Stimulated activated CD4-positive, alpha-beta T cell treated with anti-CD3 and anti-CD28 coated beads, Interleukin-2, amount 100 ng/mL, for 24 hours (primary cell): ENCODE data around the gene TRMT1L.

ENCODE experiments used
- DNase-seq, 2 donors: peaks; one replicate each; pipeline ENCODE4 v3.0.0-alpha.2; 2020

The TRMT1L gene

DNA sequence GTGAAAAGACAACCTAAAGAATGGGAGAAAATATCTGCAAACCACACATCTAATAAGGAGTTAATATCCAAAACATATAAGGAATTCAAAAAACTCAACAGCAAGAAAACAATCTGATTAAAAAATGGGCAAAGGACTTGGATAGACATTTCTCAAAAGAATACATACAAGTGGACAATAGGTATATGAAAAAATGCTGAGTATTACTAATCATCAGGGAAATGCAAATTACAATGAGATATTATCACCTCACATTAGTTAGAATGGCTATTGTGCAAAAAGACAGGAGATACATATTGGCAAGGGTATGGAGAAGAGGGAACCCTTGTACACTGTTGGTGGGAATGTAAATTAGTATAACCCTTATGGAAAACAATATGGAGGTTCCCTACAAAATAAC is 44.9 kb downstream of the TRMT1L start:
- DNase-seq = no peak

GRCh38 chr1:185110145-185110544 is 46.6 kb downstream of the TRMT1L start:
- no peak for DNase-seq

DNA sequence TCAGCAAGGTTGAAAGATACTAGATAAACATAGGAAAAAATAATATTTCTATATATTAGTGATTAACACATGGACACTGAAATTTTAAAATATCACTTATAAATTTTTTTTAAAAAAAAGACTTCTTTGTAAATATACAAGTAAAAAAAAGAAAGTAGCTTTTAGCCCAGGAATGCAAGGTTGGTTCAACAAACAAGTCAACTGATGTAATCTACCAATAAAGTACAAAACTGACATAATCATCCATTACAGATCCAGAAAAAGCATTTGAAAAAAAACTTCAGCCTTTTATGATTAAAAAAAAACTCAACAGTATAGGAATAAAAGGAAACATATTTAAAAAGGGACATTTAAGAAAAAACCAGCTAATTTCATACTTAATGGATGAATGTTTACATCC is 48.4 kb downstream of the TRMT1L start:
- no peak for DNase-seq

DNA sequence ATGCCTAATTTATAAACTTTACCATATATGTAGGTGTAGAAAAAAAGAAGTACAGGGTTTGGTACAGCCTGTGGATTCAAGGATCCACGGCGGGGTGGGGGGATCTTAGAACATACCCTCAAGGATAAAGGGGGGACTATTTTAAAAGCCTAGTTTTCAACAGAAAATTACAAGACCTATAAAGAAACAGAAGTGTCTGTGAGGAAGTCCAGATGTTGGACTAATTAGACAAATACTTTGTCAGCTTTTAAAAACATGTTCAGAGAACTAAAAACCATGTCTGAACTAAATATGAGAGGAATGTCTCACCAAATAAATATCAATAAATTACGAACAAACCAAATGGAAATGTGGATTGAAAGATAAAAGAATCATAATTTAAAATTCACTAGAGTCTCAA is 51.6 kb downstream of the TRMT1L start:
- no peak for DNase-seq

- DNase-seq = no peak
These were observed 52.7 kb downstream of the TRMT1L start for GRCh38 chr1:185104083-185104482.

DNA sequence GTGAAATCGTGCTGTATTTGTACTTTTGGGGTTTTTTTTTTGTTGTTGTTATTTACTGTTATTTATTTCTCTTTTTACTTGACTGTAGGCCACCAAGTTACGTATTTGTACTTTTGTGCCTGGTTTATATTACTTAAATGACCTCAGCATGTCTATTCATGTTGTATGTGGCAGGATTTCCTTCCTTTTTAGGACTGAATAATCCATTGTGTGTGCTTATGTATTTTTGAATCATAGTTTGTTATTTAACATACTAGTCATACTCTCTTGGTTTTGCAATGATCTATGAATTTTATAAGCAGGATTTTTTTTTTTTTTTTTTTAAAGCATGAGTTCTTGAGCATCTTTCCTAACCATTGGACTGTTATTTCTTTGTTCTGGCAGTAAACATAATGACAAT is 60.2 kb downstream of the TRMT1L start:
- no peak for DNase-seq

- no peak for DNase-seq
These were observed 62.0 kb downstream of the TRMT1L start for GRCh38 chr1:185094761-185095160.

- DNase-seq = no peak
These were observed 65.3 kb downstream of the TRMT1L start for GRCh38 chr1:185091480-185091879.

GRCh38 chr1:185087746-185088145 is 69.0 kb downstream of the TRMT1L start:
- no peak for DNase-seq

- DNase-seq = no peak
These were observed 69.7 kb downstream of the TRMT1L start for GRCh38 chr1:185087101-185087500.

DNA sequence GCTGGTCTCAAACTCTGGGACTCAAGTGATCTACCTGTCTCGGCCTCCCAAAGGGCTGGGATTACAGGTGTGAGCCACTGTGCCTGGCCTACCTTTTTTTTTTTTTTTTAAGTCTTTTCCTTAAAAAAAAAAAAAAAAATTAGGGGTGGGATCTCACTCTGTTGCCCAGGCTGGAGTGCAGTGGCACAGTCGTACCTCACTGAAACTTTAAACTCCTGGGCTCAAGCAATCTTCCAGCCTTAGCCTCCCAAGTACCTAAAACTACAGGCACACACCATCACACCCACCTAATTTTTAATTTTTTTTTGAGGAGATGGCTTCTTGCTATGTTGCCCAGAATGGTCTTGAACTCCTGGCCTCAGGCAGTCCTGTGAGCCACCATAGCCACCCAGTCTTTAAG is 72.9 kb downstream of the TRMT1L start:
- DNase-seq = no peak

- no peak for DNase-seq
These were observed 76.3 kb downstream of the TRMT1L start for GRCh38 chr1:185080422-185080821.

- DNase-seq = no peak
These were observed 79.4 kb downstream of the TRMT1L start for GRCh38 chr1:185077374-185077773.

- no peak for DNase-seq
These were observed 81.3 kb downstream of the TRMT1L start for GRCh38 chr1:185075476-185075875.

DNA sequence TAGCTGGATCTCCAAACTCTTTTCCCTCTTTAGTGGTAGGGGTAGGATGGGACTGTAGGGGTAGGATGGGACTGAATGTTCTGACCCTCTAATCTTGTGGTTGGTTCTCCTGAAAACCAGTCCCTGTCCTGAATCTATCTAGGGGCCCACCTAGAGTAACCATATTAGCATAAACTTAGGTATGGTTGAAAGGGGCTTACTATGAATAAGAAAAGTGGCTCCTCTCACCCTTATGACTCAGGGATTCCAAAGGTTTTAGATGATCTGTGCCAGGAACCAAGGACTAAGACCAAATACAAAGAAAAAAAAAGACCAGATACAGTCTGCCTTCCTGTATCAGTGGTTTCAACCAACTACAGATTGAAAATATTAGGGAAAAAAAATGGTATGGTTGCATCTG is 82.4 kb downstream of the TRMT1L start:
- DNase-seq = no peak

DNA sequence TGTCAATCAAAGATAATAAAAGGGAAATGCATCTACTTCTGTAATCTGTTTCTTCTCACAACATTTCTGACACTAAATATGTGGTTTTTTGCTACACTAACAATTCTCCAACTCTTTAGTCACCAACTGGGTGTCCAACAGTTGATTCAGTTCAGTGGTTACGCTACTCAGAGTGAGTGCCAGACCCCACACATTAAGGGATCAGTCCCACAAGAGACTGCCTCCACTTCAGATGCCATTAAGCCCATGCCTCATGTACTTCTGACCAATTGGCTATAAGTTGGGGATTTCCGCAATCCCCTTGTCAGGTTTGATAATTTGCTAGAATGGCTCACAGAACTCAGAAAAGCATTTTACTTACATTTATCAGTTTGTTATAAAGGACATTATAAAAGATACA is 83.0 kb downstream of the TRMT1L start:
- no peak for DNase-seq

GRCh38 chr1:185070051-185070450 is 86.7 kb downstream of the TRMT1L start:
- no peak for DNase-seq

- DNase-seq = no peak
These were observed 87.5 kb downstream of the TRMT1L start for GRCh38 chr1:185069202-185069772.

- DNase-seq = no peak
These were observed 88.4 kb downstream of the TRMT1L start for GRCh38 chr1:185068341-185068740.
